NCI-H146 treated with DMSO at 0.1 percent for 48 hours (cell line): ENCODE results near the gene CHRNE.
A peak's percentile ranks its signal among the peaks of the same experiment; 100 is the strongest.
"Not testable (repeated sequence)": the region's sequence is repeated elsewhere in the genome, so short reads cannot be mapped to it uniquely, and the experiment has no call there.

Source experiments
- DNase-seq: peaks from one replicate; lab custom pipeline; 2025; ENCODE audit not compliant: unreplicated experiment; lab: John Stamatoyannopoulos, UW

Gene CHRNE

DNA sequence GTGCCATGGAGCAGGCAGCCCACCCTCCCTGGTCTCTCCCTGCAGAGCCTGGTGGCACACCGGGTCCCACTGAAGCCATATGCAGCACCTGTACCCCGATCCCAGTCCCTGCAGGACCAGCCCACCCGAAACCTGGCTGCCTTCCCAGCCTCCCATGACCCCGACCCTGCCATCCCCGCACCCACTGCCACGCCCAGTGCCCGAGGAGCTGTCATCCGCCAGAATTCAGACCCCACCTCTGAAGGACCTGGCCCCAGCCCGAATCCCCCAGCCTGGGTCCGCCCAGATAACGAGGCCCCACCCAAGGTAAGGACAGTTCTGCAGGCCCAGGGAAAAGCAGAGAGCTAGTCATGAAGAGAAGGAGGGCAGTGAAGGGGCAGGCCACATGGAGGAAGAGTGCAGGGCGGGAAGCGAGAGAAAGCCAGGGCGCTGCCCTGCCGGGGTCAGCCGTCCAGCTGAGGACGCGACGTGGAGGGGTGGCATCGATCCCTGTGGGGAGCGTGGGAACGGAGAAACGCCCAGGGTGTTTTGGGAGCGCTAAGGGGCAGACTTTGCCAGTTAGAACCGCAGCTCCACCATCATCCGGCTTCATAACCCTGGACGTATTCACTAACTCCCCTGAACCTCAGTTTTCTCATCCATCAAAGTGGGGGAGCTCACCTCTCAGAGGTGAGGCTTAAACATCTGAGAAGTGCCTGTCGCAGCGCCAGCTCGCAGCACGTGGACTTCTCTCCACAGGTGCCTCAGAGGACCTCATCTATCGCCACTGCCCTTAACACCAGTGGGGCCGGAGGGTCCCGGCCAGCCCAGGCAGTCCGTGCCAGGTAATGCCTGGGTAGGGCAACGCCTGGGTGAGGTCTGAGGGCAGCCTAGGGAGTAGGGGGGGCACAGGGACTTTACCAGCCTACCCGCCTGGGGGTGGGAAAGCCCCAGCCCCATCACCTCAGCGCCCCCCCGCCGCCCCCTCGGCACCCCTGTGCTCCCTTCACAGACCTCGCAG lies 11.2 kb downstream of the CHRNE start:
- DNase-seq = no peak

DNA sequence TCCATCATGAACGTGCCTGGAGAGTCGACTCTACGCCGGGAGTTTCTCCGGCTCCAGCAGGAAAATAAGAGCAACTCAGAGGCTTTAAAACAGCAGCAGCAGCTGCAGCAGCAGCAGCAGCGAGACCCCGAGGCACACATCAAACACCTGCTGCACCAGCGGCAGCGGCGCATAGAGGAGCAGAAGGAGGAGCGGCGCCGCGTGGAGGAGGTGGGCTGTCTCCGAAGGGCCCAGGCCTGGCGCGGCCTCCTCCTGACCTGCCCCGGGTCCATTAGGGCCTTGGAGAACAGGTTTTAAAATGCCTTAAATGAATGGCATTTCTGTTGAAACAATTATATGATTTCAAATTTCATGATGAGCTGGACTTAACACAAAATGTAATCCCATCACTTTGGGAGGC lies 15.3 kb downstream of the CHRNE start:
- no peak for DNase-seq

GRCh38 chr17:4886830-4887229 lies 16.1 kb downstream of the CHRNE start:
- no peak for DNase-seq

DNA sequence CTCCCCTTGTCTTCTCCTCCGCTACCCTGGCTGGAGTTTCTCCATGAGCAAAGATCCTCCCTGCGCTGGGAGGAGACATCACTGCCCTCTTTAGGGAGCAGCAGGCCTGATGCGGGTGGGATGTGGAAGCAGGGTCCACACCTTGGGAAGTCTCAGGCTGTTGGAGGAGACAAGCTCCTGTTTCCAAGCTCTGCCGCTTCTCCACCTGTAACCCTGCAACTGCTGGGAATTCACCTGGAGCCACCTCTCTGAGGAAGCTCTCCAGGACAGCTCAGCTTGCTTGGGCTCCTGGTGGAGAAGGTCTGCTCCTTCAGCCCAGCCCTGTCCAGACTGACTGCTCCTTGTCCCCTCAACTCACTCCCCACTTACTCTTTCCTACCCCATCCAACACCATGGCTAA lies 18.4 kb downstream of the CHRNE start:
- DNase-seq = no peak

DNA sequence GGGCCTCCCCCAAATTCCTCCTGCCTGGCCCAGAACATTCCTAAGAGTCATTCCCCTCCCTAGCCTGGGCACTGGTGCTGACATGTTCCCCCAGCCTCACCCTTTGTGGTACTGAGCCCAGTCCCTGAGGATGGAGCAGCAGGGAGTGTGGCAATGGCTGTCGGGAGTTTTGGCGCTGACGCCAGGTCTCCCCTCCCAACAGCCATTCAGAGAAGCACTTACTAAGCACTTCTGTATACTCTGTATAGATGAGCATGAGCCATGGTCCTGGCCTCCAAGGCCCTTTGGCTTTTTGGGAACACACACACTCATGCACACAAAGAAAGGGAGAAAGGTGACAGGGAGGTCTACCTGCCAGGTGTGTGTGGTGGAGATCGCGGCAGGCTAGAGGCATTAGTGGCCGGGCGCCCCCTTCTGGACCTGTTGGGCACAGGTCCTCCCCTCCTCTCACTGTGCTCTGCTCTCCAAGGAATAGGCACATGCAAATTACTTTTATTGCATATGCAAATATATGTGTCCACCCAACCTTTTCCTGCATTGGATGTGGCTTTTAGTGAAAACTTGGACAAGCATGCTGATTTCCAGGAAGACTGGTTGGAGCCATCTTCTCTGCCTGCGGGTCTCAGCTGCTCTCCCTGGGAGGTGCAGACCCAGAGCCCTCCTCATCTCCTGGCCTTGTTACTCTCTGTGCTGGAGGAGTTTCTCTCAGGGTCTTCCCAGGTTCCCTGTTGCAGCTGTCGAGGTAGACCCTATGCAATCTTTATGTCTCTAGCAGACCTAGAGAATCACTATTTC lies 20.9 kb downstream of the CHRNE start:
- DNase-seq = peak; percentile 31

- DNase-seq = no peak
Measured at GRCh38 chr17:4880857-4881256, 22.0 kb downstream of the CHRNE start.

DNA sequence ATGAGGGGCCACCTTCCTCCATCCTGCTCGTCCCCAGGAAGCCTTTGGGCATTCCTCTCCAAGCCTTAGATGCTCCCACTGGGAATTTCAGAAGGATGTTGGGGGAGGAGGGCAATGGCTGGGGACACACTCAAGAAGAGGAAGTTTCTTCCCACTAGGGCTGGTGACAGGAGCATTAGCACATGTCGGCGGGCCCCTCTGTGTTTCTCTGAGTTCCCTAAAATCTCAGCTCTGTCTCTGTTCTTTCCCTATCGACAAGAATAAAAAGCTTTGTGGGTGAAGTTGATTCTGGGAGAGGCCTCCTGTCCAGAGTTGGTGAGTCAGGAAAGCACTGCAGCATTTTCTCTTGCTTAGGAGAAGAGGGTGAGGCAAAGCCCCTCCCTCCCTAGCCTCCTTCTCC lies 23.3 kb downstream of the CHRNE start:
- DNase-seq = no peak

- no peak for DNase-seq
Measured at GRCh38 chr17:4877089-4877488, 25.8 kb downstream of the CHRNE start.

- DNase-seq = no peak
Measured at GRCh38 chr17:4872786-4873185, 30.1 kb downstream of the CHRNE start.

DNA sequence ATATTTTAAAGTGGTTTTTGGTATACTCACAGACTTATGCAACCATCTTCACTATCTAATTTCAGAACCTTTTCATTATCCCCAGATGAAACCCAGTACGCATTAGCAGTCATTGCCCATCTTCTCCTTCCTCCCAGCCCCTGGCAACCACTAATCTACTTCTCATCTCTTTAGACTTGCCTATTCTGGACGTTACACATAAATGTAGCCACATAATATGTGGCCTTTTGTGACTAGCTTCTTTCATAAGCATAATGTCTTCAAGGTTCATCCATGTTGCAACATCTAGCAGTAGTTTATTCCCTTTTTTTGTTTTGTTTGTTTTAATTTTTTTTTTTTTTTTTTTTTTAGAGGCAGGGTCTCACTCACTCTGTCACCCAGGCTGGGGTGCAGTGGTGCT lies 32.0 kb downstream of the CHRNE start:
- DNase-seq = no peak

GRCh38 chr17:4869058-4869998 lies 33.6 kb downstream of the CHRNE start:
- DNase-seq = not testable (repeated sequence)

DNA sequence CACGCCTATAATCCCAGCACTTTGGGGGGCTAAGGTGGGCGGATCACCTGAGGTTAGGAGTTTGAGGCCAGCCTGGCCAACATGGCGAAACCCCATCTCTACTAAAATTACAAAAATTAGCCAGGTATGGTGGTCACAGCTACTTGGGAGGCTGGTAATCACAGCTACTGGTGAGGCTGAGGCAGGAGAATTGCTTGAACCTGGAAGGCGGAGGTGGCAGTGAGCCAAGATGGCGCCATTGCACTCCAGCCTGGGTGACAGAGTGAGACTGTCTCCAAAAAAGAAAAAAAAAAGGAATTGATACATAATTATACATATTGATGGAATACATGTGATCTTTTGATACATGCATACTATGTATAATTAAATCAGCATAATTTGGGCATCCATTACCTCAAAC lies 35.4 kb downstream of the CHRNE start:
- not testable (repeated sequence) for DNase-seq

- DNase-seq = no peak
Measured at GRCh38 chr17:4863321-4863720, 39.6 kb downstream of the CHRNE start.

GRCh38 chr17:4862720-4863119 lies 40.2 kb downstream of the CHRNE start:
- no peak for DNase-seq

GRCh38 chr17:4861052-4861451 lies 41.8 kb downstream of the CHRNE start:
- no peak for DNase-seq

DNA sequence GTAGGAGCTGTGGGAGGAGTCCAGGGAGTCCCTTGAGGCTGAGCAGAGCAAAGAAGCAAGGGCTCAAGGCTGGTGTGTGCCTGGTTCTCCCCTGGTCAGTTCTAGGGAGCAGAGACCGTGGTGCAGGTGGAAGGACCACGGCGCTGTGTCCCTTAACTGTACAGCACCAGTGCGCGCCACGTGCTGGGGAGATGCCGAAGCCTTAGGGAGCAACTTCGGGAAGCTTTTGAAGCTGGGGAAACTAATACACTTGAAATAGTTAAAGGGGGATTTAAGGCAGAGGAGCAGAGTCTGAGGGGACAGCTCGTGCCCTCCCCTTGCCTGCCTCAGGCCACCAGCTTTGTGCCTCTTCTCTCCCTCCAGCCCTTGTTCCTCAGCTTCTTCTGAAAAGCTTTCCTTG lies 42.2 kb downstream of the CHRNE start:
- DNase-seq = no peak

- DNase-seq = no peak
Measured at GRCh38 chr17:4859816-4860625, 42.9 kb downstream of the CHRNE start.

DNA sequence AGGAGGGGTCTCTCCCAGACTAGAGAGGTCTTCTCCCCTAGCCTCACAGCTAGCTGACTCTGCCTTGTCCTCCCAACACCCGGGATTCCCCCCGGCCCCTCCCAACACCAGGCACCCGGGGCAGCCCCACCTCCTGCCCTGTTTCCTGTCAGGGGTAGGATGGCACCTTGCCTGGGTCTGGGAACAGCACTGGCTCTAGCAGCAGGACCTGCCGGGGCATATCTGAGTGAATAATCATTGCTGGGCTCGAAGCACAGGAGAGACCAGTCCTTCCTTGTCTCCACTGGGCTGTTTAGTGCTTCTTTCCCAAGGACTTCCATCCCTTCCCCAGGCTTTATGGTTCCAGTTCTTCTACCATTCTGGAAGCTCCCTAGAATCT lies 44.0 kb downstream of the CHRNE start:
- DNase-seq = no peak

DNA sequence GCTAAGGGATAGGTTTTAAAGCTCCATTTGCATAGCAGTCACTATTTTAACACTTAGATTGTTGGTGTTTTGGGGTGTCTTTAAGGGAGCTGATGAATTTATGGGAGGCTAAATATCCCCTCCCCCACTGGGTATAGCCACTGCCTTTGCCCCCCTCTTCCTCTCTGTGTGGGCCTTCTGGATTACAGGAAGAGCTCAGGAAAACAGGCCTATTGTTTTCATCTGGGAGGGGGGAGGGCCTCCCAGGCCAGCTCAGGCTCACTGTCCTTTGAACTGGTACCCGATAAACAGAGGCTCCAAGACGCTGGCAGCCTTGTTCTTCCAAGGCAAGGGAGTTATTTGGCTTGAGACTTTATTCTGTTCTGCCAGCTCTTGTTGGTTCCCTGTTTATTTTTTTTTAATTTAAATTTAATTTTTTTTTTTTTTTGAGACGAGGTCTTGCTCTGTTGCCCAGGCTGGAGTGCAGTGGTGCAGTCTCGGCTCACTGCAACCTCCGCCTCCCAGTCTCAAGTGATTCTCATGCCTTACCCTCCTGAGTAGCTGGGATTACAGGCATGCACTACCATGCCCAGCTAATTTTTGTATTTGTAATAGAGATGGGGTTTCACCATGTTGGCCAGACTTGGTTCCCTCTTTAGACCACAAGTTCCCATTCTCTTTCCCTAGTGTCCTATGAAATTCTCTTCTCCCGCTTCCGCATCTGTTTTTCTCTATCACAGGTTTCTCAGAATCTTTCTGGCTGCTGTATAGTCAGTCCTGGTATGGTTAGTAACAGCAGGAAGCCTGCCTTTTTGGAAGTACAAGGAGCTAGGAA lies 44.6 kb downstream of the CHRNE start:
- DNase-seq = no peak
